NCI-H226 (cell line): ENCODE data around the gene SRC.
A peak's percentile ranks its signal among the peaks of the same experiment; 100 is the strongest.

Experiments
- DNase-seq: peaks from one replicate; pipeline ENCODE4 v3.0.0-alpha.2; 2015

SRC gene

GRCh38 chr20:37397954-37398749, 52.2 kb downstream of the SRC start:
- no peak for DNase-seq

- no peak for DNase-seq
Observed at GRCh38 chr20:37398750-37399621, 53.0 kb downstream of the SRC start.

- no peak for DNase-seq
Observed at GRCh38 chr20:37401282-37401929, 55.5 kb downstream of the SRC start.

GRCh38 chr20:37401930-37402675, 56.2 kb downstream of the SRC start:
- DNase-seq: no peak

GRCh38 chr20:37403107-37404033, 57.4 kb downstream of the SRC start:
- DNase-seq: no peak

- DNase-seq: no peak
Observed at GRCh38 chr20:37404461-37404890, 58.5 kb downstream of the SRC start.

- no peak for DNase-seq
Observed at GRCh38 chr20:37405351-37405897, 59.5 kb downstream of the SRC start.

- peak; percentile 29 for DNase-seq
Observed at GRCh38 chr20:37406010-37406998, 60.4 kb downstream of the SRC start.

GRCh38 chr20:37407019-37407566, 61.2 kb downstream of the SRC start:
- DNase-seq: no peak

GRCh38 chr20:37407573-37408002, 61.6 kb downstream of the SRC start:
- no peak for DNase-seq

- DNase-seq: no peak
Observed at GRCh38 chr20:37408302-37409193, 62.6 kb downstream of the SRC start.

- no peak for DNase-seq
Observed at GRCh38 chr20:37411408-37412219, 65.7 kb downstream of the SRC start.

- DNase-seq: no peak
Observed at GRCh38 chr20:37413023-37413334, 67.0 kb downstream of the SRC start.

GRCh38 chr20:37413379-37413778, 67.4 kb downstream of the SRC start:
- DNase-seq: no peak

- no peak for DNase-seq
Observed at GRCh38 chr20:37414224-37415035, 68.5 kb downstream of the SRC start.

GRCh38 chr20:37415118-37416085, 69.5 kb downstream of the SRC start:
- DNase-seq: no peak
